IMR-90 (cell line): ENCODE results near the gene IFNGR1. TPM values are rescaled to one million over a fixed set of nuclear protein-coding genes. Genes with fewer than 3 reads are reported as not detected.

Experiments
- ATAC-seq: fragments of 200-7000 bp; cut with Tn5 transposase; 2 replicates; pipeline ENCODE4 v1.9.1; 2020; ENCODE audit warnings: low read depth, mild to moderate bottlenecking, moderate library complexity
- BruUV-seq: library from RNA; stranded (reverse); fragments of 400-500 nt; replicated peaks from 2 replicates; lab custom pipeline; 2021; lab: Mats Ljungman, UMichigan
- CTCF ChIA-PET: fragments of 300-600 bp; formaldehyde crosslinking; extraction: SDS; loops from one replicate; lab custom pipeline; 2021; ENCODE audit warnings: antibody characterized with exemption; lab: Yijun Ruan, JAX
- POLR2A ChIA-PET: fragments of 300-600 bp; sonication (Branson Sonifier 250); formaldehyde crosslinking; loops from one replicate; lab custom pipeline; 2022; ENCODE audit warnings: antibody characterized with exemption; ENCODE audit not compliant: unreplicated experiment; lab: Charles Lee
- DNase-seq: peaks from one replicate; pipeline ENCODE4 v3.0.0; 2013
- H2AFZ ChIP-seq: replicated peaks from 2 replicates; pipeline ENCODE3; 2013; ENCODE audit warnings: low read length, mild to moderate bottlenecking; ENCODE audit not compliant: poor library complexity
- H2AK5ac ChIP-seq: 2 replicates; pipeline ENCODE4 v1.6.1; 2013; ENCODE audit warnings: low read depth, low read length, inconsistent platforms
- H2AK9ac ChIP-seq: replicated peaks from 2 replicates; pipeline ENCODE3; 2013; ENCODE audit warnings: mild to moderate bottlenecking, low read depth, low read length, moderate library complexity; ENCODE audit not compliant: poor library complexity
- H2BK120ac ChIP-seq: 2 replicates; pipeline ENCODE4 v1.6.1; 2013; ENCODE audit warnings: low read depth, low read length, inconsistent platforms
- H2BK15ac ChIP-seq: 3 replicates; pipeline ENCODE4 v1.6.1; 2013; ENCODE audit warnings: low read depth, low read length, inconsistent platforms
- H2BK20ac ChIP-seq: 2 replicates; pipeline ENCODE4 v1.6.1; 2013; ENCODE audit warnings: low read depth, mild to moderate bottlenecking, inconsistent platforms, low read length, moderate library complexity
- H2BK5ac ChIP-seq: 2 replicates; pipeline ENCODE4 v1.6.1; 2013; ENCODE audit warnings: mild to moderate bottlenecking, low read depth, low read length, inconsistent platforms; ENCODE audit not compliant: poor library complexity, severe bottlenecking
- H3K14ac ChIP-seq: replicated peaks from 2 replicates; pipeline ENCODE4 v1.6.1; 2013; ENCODE audit warnings: low read depth, low read length, inconsistent platforms
- H3K18ac ChIP-seq: 2 replicates; pipeline ENCODE4 v1.6.1; 2013; ENCODE audit warnings: low read depth, low read length, control low read depth
- H3K23ac ChIP-seq: 2 replicates; pipeline ENCODE4 v1.6.1; 2013; ENCODE audit warnings: low read depth, low read length, inconsistent platforms
- H3K27ac ChIP-seq: 2 replicates; pipeline ENCODE4 v1.5.1; 2013; ENCODE audit warnings: mild to moderate bottlenecking, control low read depth, low read length; ENCODE audit not compliant: insufficient read depth
- H3K27me3 ChIP-seq: 2 replicates; pipeline ENCODE4 v1.6.1; 2013; ENCODE audit warnings: low read length; ENCODE audit not compliant: control insufficient read depth, insufficient read depth
- H3K36me3 ChIP-seq: 2 replicates; pipeline ENCODE4 v1.6.1; 2013; ENCODE audit warnings: low read length, mixed read lengths; ENCODE audit not compliant: control insufficient read depth, insufficient read depth
- H3K4ac ChIP-seq: 2 replicates; pipeline ENCODE4 v1.6.1; 2013; ENCODE audit warnings: low read depth, low read length, inconsistent platforms
- H3K4me1 ChIP-seq: 2 replicates; pipeline ENCODE4 v1.6.1; 2013; ENCODE audit warnings: low read length, mixed read lengths; ENCODE audit not compliant: control insufficient read depth, insufficient read depth
- H3K4me2 ChIP-seq: 2 replicates; pipeline ENCODE4 v1.6.1; 2013; ENCODE audit warnings: low read depth, mild to moderate bottlenecking, control low read depth, low read length, moderate library complexity
- H3K4me3 ChIP-seq: 2 replicates; pipeline ENCODE4 v1.5.1; 2013; ENCODE audit warnings: low read depth, mild to moderate bottlenecking, control low read depth, low read length, moderate library complexity; ENCODE audit not compliant: insufficient read depth
- H3K56ac ChIP-seq: 2 replicates; pipeline ENCODE4 v1.6.1; 2013; ENCODE audit warnings: low read length, inconsistent platforms; ENCODE audit not compliant: insufficient read depth; ENCODE audit errors: extremely low read depth
- H3K79me1 ChIP-seq, 2 experiments: 2 replicates each; pipeline ENCODE4 v1.6.1; 2013; ENCODE audit warnings: low read length in 2 of 2, inconsistent platforms in 1 of 2, low read depth in 1 of 2
- H3K9ac ChIP-seq: 2 replicates; pipeline ENCODE4 v1.6.1; 2013; ENCODE audit warnings: low read depth, low read length, control low read depth
- H3K9me1 ChIP-seq: 2 replicates; pipeline ENCODE4 v1.6.1; 2013; ENCODE audit warnings: low read length, inconsistent platforms; ENCODE audit not compliant: insufficient read depth
- H3K9me3 ChIP-seq: 2 replicates; pipeline ENCODE4 v1.6.1; 2013; ENCODE audit warnings: low read length; ENCODE audit not compliant: control insufficient read depth, insufficient read depth
- H4K20me1 ChIP-seq: 2 replicates; pipeline ENCODE4 v1.6.1; 2013; ENCODE audit warnings: low read length, inconsistent platforms; ENCODE audit not compliant: insufficient read depth
- H4K5ac ChIP-seq: 2 replicates; pipeline ENCODE4 v1.6.1; 2013; ENCODE audit warnings: mild to moderate bottlenecking, low read depth, low read length, control low read depth
- H4K8ac ChIP-seq, 2 experiments: 2 replicates each; pipeline ENCODE4 v1.6.1; 2013; ENCODE audit warnings: low read depth in 2 of 2, low read length in 2 of 2, control low read depth in 1 of 2, inconsistent platforms in 1 of 2
- H4K91ac ChIP-seq: 2 replicates; pipeline ENCODE4 v1.6.1; 2013; ENCODE audit warnings: low read depth, low read length, inconsistent platforms; ENCODE audit not compliant: insufficient read depth
- CEBPB ChIP-seq: IDR thresholded peaks from 2 replicates; pipeline ENCODE4 v1.6.1; 2012; ENCODE audit warnings: low read depth, low read length, improper control_type of control experiment
- CHD1 ChIP-seq: IDR thresholded peaks from 2 replicates; pipeline ENCODE4 v1.6.1; 2012; ENCODE audit warnings: low read depth, low read length, improper control_type of control experiment
- CTCF ChIP-seq: conservative IDR thresholded peaks from 2 replicates; pipeline ENCODE4 v1.5.1; 2012; ENCODE audit warnings: mild to moderate bottlenecking, low read depth, low read length, improper control_type of control experiment
- ELK1 ChIP-seq: fragments of 150-350 bp; IDR thresholded peaks from 2 replicates; pipeline ENCODE4 v1.6.1; 2016; ENCODE audit warnings: low read depth, mild to moderate bottlenecking, low read length, moderate library complexity, borderline replicate concordance
- FOS ChIP-seq: fragments of 150-350 bp; IDR thresholded peaks from 2 replicates; pipeline ENCODE4 v1.6.1; 2016; ENCODE audit warnings: low read depth, low read length
- MAFK ChIP-seq: IDR thresholded peaks from 2 replicates; pipeline ENCODE4 v1.6.1; 2012; ENCODE audit warnings: low read depth, low read length, improper control_type of control experiment
- MAZ ChIP-seq: IDR thresholded peaks from 2 replicates; pipeline ENCODE4 v1.6.1; 2012; ENCODE audit warnings: low read depth, mild to moderate bottlenecking, low read length, improper control_type of control experiment, moderate library complexity, borderline replicate concordance
- MXI1 ChIP-seq: IDR thresholded peaks from 2 replicates; pipeline ENCODE4 v1.6.1; 2012; ENCODE audit warnings: low read depth, mild to moderate bottlenecking, low read length, moderate library complexity, borderline replicate concordance
- NFE2L2 ChIP-seq: fragments of 150-350 bp; IDR thresholded peaks from 2 replicates; pipeline ENCODE4 v1.6.1; 2016; ENCODE audit warnings: low read depth, mild to moderate bottlenecking, low read length
- POLR2A ChIP-seq: IDR thresholded peaks from 2 replicates; pipeline ENCODE4 v1.6.1; 2012; ENCODE audit warnings: mild to moderate bottlenecking, low read depth, low read length
- RAD21 ChIP-seq: IDR thresholded peaks from 2 replicates; pipeline ENCODE4 v1.6.1; 2012; ENCODE audit warnings: low read length, improper control_type of control experiment
- RCOR1 ChIP-seq: IDR thresholded peaks from 2 replicates; pipeline ENCODE4 v1.6.1; 2012; ENCODE audit warnings: mild to moderate bottlenecking, low read length, improper control_type of control experiment; ENCODE audit not compliant: insufficient replicate concordance
- RFX5 ChIP-seq: IDR thresholded peaks from 2 replicates; pipeline ENCODE4 v1.8.0; 2012; ENCODE audit warnings: low read depth, mild to moderate bottlenecking, low read length, moderate library complexity
- SMC3 ChIP-seq: fragments of 150-350 bp; IDR thresholded peaks from 2 replicates; pipeline ENCODE4 v1.6.1; 2016; ENCODE audit warnings: low read depth, mild to moderate bottlenecking, antibody characterized with exemption, low read length, moderate library complexity
- USF2 ChIP-seq: fragments of 150-350 bp; IDR thresholded peaks from 2 replicates; pipeline ENCODE4 v1.6.1; 2017; ENCODE audit warnings: mild to moderate bottlenecking, antibody characterized with exemption, low read length, low read depth
- WGBS, 2 experiments: methylation state at CpG; one replicate each; pipeline versions ENCODE4 v1.1.5 to v1.1.7; 2013; ENCODE audit warnings: missing lambda C conversion rate in 2 of 2; ENCODE audit not compliant: insufficient read length in 1 of 2; ENCODE audit errors: extremely low coverage in 2 of 2; 5-methylcytosine and 5-hydroxymethylcytosine counted together
- dilution Hi-C: fragments of 300-500 bp; cut with HindIII; formaldehyde crosslinking; loops from one replicate; pipeline ENCODE4 v1.14.3; 2018; ENCODE audit warnings: low sequenced_read_pairs; ENCODE audit not compliant: unreplicated experiment
- in situ Hi-C: fragments of 300-500 bp; cut with MboI; formaldehyde crosslinking; loops from 3 replicates; pipeline ENCODE4 v1.14.3; 2019; ENCODE audit warnings: low sequenced_read_pairs, inconsistent platforms, mixed read lengths
- intact Hi-C: fragments of 100-400 bp; cut with micrococcal nuclease; formaldehyde crosslinking; loops from 2 replicates; pipeline ENCODE4 v1.10.0; 2022
- polyA plus RNA-seq, 3 experiments: library from polyadenylated mRNA; depleted of rRNA; stranded (reverse); fragments of >200 nt; gene quantifications; 2 replicates each; pipeline ENCODE4 v1.2.3, GENCODE V29; 2012; ENCODE audit warnings: low replicate concordance in 1 of 3
- total RNA-seq: library from RNA; depleted of rRNA; stranded (reverse); fragments of >200 nt; gene quantifications from 2 replicates; pipeline ENCODE4 v1.2.3, GENCODE V29; 2012

Gene IFNGR1
- total and polyA plus RNA-seq, 2 of the 4 experiments (the other 2 are of a cell fraction): 19.1 to 25.6 TPM

- WGBS, 2 experiments: no CpG with 5 or more reads among the region's 4 CpGs
- no peak within 1 kb of the TSS for H4K8ac ChIP-seq
- dilution Hi-C loops: no loop called here
Observed at GRCh38 chr6:137173501-137173900, 45.7 kb downstream of the IFNGR1 start, which contains the start of gene IL22RA2. Gene IL22RA2, minus strand, starts transcription at chr6:137173644. Its CDS starts 11,895 bp downstream, at chr6:137161749.

More at GRCh38 chr6:137173501-137173900, 45.7 kb downstream of the IFNGR1 start, which contains the start of gene IL22RA2:
- no peaks in the 10 kb centered on the region for H4K20me1 ChIP-seq
- ChIA-PET POLR2A (no interaction called here), CTCF (no interaction called here)
- in situ Hi-C loops (no loop called here), intact Hi-C loops (no loop called here)
- H2AK5ac ChIP-seq: no peak within 1 kb of the TSS
- no peak for DNase-seq
- H3K14ac ChIP-seq: no peak within 1 kb of the TSS
- no peaks in the 10 kb centered on the region for H3K79me1 ChIP-seq
- no peak within 1 kb of the TSS for H3K4me3 ChIP-seq
- no peak within 1 kb of the TSS for H3K23ac ChIP-seq
- H3K4me2 ChIP-seq: no peak within 1 kb of the TSS
- H2BK120ac ChIP-seq: no peak within 1 kb of the TSS
- no peaks in the 10 kb centered on the region for H3K4me1 ChIP-seq
- no peak within 1 kb of the TSS for H3K56ac ChIP-seq
- peaks cover 6% of the 10 kb centered on the region; the same call in 1 of the 2 replicates for H3K27me3 ChIP-seq
- BruUV-seq: no TSS peak
- no peak within 1 kb of the TSS for H3K9ac ChIP-seq
- ATAC-seq: no peak
- no peak within 1 kb of the TSS for H3K4ac ChIP-seq
- H3K9me1 ChIP-seq: no peaks in the 10 kb centered on the region
- TF ChIP-seq USF2 (no peak), MXI1 (no peak), SMC3 (no peak), CHD1 (no peak), FOS (no peak), RFX5 (no peak), MAZ (no peak), RCOR1 (no peak), RAD21 (no peak), NFE2L2 (no peak), ELK1 (no peak), CEBPB (no peak), POLR2A (no peak), MAFK (no peak), CTCF (no peak)
- no peak within 1 kb of the TSS for H3K27ac ChIP-seq
- no peaks in the 10 kb centered on the region for H3K9me3 ChIP-seq
- no peak within 1 kb of the TSS for H4K91ac ChIP-seq
- no peak within 1 kb of the TSS for H2AFZ ChIP-seq
- no peak within 1 kb of the TSS for H2BK5ac ChIP-seq
- no peaks in the 10 kb centered on the region for H3K36me3 ChIP-seq
- no peak within 1 kb of the TSS for H3K18ac ChIP-seq
- H2AK9ac ChIP-seq: no peak within 1 kb of the TSS
- H2BK15ac ChIP-seq: no peak within 1 kb of the TSS
- no peak within 1 kb of the TSS for H4K5ac ChIP-seq
- no peak within 1 kb of the TSS for H2BK20ac ChIP-seq
